T-cell (primary cell): ENCODE results near the gene MDH2. TPM values are rescaled to one million over a fixed set of nuclear protein-coding genes. Genes with fewer than 3 reads are reported as not detected.
"Not testable (repeated sequence)": the region's sequence is repeated elsewhere in the genome, so short reads cannot be mapped to it uniquely, and the experiment has no call there.

ENCODE experiments used
- ATAC-seq, 4 experiments: fragments of 200-7000 bp in 3 of 4; fragments of 150-1000 bp in 1 of 4; cut with Tn5 transposase; replicated peaks in 1 of 4; 1 replicate in 3 of 4; 2 replicates in 1 of 4; pipeline ENCODE4 v1.10.0; 2021; ENCODE audit warnings: moderate library complexity in 3 of 4, mild to moderate bottlenecking in 2 of 4, moderate number of reproducible peaks in 1 of 4
- CTCF ChIA-PET, 2 donors: fragments of 300-600 bp; sonication (Branson Sonifier 250); formaldehyde crosslinking; loops; one replicate each; lab custom pipeline; 2022; ENCODE audit warnings: antibody characterized with exemption in 2 of 2; lab: Charles Lee
- POLR2A ChIA-PET, 2 donors: fragments of 300-600 bp; sonication (Branson Sonifier 250); formaldehyde crosslinking; loops; one replicate each; lab custom pipeline; 2022; ENCODE audit warnings: antibody characterized with exemption in 2 of 2; lab: Charles Lee
- DNase-seq, 35 experiments: peaks; one replicate each; pipeline versions ENCODE4 v3.0.0 to v3.0.0-alpha.2; 2013 to 2023
- H3K27ac ChIP-seq: one replicate; pipeline ENCODE4 v1.5.1; 2013; ENCODE audit warnings: low read length
- H3K27me3 ChIP-seq, 2 experiments: replicated peaks in 1 of 2; 1 replicate in 1 of 2; 2 replicates in 1 of 2; pipeline versions ENCODE4 v1.6.1 to v1.7.0; 2013; ENCODE audit warnings: low read length in 1 of 2, mixed read lengths in 1 of 2; ENCODE audit not compliant: control insufficient read depth in 2 of 2, insufficient read depth in 2 of 2; ENCODE audit errors: extremely low read depth in 1 of 2
- H3K36me3 ChIP-seq, 2 donors: 1 replicate in 1 of 2; 2 replicates in 1 of 2; pipeline versions ENCODE4 v1.6.1 to v1.7.0; 2013; ENCODE audit warnings: low read length in 1 of 2; ENCODE audit not compliant: control insufficient read depth in 2 of 2, insufficient read depth in 1 of 2; ENCODE audit errors: extremely low read depth in 1 of 2
- H3K4me1 ChIP-seq, 2 experiments: 1 replicate in 1 of 2; 2 replicates in 1 of 2; pipeline versions ENCODE4 v1.6.1 to v1.7.0; 2013; ENCODE audit warnings: low read length in 2 of 2, mixed read lengths in 1 of 2; ENCODE audit not compliant: insufficient read depth in 2 of 2, control insufficient read depth in 1 of 2; ENCODE audit errors: extremely low read depth in 1 of 2
- H3K4me3 ChIP-seq, 2 donors: 1 replicate in 1 of 2; 2 replicates in 1 of 2; pipeline versions ENCODE4 v1.5.1 to v1.7.0; 2013; ENCODE audit warnings: mild to moderate bottlenecking in 2 of 2, low read length in 1 of 2, moderate library complexity in 1 of 2; ENCODE audit not compliant: control insufficient read depth in 1 of 2; ENCODE audit errors: extremely low read depth in 1 of 2
- H3K9me3 ChIP-seq: 2 replicates; pipeline ENCODE4 v1.7.0; 2013
- H3K27ac Mint-ChIP-seq, 2 donors: one replicate each; pipeline ENCODE4 v1.8.0; 2020 to 2021; ENCODE audit warnings: mild to moderate bottlenecking in 2 of 2, mixed read lengths in 2 of 2
- H3K27me3 Mint-ChIP-seq, 2 donors: one replicate each; pipeline ENCODE4 v1.8.0; 2021 to 2022; ENCODE audit warnings: mixed read lengths in 2 of 2
- H3K36me3 Mint-ChIP-seq: one replicate; pipeline ENCODE4 v1.8.0; 2021; ENCODE audit warnings: mixed read lengths
- H3K4me1 Mint-ChIP-seq, 3 donors: one replicate each; pipeline ENCODE4 v1.8.0; 2020 to 2022; ENCODE audit warnings: mixed read lengths in 3 of 3, mild to moderate bottlenecking in 1 of 3
- H3K4me3 Mint-ChIP-seq, 3 donors: one replicate each; pipeline ENCODE4 v1.8.0; 2020 to 2022; ENCODE audit warnings: mild to moderate bottlenecking in 3 of 3, mixed read lengths in 3 of 3, moderate library complexity in 3 of 3
- H3K9me3 Mint-ChIP-seq, 3 donors: one replicate each; pipeline ENCODE4 v1.8.0; 2020 to 2022; ENCODE audit warnings: mixed read lengths in 3 of 3
- WGBS: methylation state at CpG from one replicate; pipeline ENCODE4 v1.1.5; 2013; ENCODE audit warnings: missing lambda C conversion rate; ENCODE audit not compliant: insufficient coverage; 5-methylcytosine and 5-hydroxymethylcytosine counted together
- total RNA-seq, 35 experiments: library from RNA in 6 of 35; stranded (reverse) in 6 of 35; fragments of 120-200 nt in 1 of 35; gene quantifications; one replicate each; pipeline versions ENCODE4 v1.2.1 to v1.2.4 and lab custom pipeline; 2013 to 2026

Gene MDH2, protein sequence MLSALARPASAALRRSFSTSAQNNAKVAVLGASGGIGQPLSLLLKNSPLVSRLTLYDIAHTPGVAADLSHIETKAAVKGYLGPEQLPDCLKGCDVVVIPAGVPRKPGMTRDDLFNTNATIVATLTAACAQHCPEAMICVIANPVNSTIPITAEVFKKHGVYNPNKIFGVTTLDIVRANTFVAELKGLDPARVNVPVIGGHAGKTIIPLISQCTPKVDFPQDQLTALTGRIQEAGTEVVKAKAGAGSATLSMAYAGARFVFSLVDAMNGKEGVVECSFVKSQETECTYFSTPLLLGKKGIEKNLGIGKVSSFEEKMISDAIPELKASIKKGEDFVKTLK
- total RNA-seq (100 to 1,000 TPM in 2 of 5 donors, 10 to 100 TPM in 3; 72.0 to 113 (median 93.6) TPM), total RNA-seq (lab: John Stamatoyannopoulos, UW) (45.5 to 197 (median 64.8) reads per million in 29 experiments)
- 62.0 TPM for total RNA-seq (2013)

DNA sequence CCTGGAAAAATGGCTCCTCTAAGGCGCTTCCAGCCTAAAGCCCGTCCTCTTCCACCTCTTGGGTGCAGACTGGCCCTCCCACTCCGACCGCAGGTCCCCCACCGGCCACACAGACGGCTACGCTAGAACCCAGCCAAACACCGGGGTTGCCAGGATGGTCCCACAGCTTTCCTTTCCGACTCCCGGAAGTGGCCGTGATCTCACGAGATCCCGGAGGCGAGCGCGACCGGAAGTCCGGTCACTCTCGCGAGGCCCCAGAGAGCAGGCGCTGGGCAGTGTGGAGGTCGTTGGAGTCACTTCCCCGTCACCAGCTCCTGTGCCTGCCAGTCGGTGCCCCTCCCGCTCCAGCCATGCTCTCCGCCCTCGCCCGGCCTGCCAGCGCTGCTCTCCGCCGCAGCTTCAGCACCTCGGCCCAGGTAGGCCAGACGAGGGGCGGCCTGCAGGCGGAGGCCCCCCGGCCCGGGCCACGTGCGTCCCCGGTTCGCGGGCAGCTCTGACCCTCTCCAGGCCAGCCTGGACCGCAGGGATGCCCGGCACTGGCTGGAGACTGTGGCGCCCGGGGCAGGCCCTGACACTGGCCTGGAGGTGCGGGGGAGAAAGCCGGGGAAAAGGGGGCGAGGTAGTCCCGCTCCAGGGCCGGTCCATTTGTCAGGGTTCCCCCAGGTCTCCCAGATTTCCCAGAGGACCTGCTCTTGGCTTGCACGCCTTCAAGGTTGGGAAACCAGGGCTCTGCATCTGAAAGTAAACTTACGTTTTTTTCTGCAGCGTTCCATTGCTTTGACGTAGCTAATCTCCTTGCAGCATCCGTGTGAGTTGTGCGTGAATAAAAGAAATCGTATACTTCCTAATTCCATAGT, at the start of gene MDH2, which contains the start of gene STYXL1:
MDH2 (plus strand) TSS at position 296 of the 857 bp plus-strand sequence; CDS start at position 351, 55 bp downstream.
STYXL1 (minus strand) TSS at position 190 of the 857 bp plus-strand sequence. CDS start 17,477 bp downstream, outside the sequence.
- DNase-seq (peak; percentile 69 to 90 (median 79)), ATAC-seq (peak; percentile 82 to 91 (median 90))
- peaks cover under 1 to 9% of the 10 kb centered on the region in 2 donors for H3K36me3 ChIP-seq
- peak within 1 kb of the TSS; percentile 94 to 99 (median 99) for H3K4me3 Mint-ChIP-seq
- under 1% methylated on average over 54 of the region's 58 CpGs for whole genome bisulfite sequencing
- no peaks in the 10 kb centered on the region for H3K27me3 ChIP-seq
- peak within 1 kb of the TSS; percentile 97 for H3K27ac Mint-ChIP-seq
- H3K9me3 ChIP-seq = no peaks in the 10 kb centered on the region
- H3K4me3 ChIP-seq = peak within 1 kb of the TSS; percentile 74 to 96
- peak within 1 kb of the TSS; percentile 75 for H3K27ac ChIP-seq
- peaks cover 5 to 58% of the 10 kb centered on the region in 2 experiments for H3K4me1 ChIP-seq
- peaks cover 21% of the 10 kb centered on the region for H3K36me3 Mint-ChIP-seq
- H3K4me1 Mint-ChIP-seq = peaks cover 42 to 61% (median 58%) of the 10 kb centered on the region in 3 donors
- no peaks in the 10 kb centered on the region for H3K27me3 Mint-ChIP-seq
- ChIA-PET CTCF (interaction anchor here in 1 of 2 donors (0.6 kb wide), 2 partner anchors 266 to 1433 kb away, joined by 4 to 5 read pairs; no protein-coding TSS in a partner anchor), POLR2A (interaction anchor here (0.6 to 1.1 kb wide), 5 partner anchors 8 to 623 kb away, joined by 3 to 7 read pairs (median 4); partner anchors contain the start of gene HSPB1 (in 1 of the 2))
- H3K9me3 Mint-ChIP-seq = no peaks in the 10 kb centered on the region

DNA sequence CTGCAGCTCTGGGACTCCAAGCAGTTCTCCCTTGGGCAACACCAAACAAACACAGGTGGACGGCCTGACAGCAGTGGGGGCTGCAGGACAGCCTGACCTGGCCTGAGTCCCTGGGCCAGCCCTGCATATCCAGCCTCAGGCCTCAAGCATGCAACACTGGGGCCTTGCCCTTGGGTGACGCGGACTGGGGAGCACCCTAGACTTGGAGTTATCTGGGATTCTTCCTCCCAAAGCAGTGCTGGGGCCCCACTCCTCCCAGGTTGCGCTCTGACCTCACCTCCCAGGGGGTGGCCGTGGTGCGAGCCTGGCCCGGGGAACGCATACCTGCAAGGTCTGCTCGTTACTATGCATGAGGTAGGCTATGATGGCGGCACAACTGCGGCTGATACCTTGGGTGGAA, 47.3 kb upstream of the MDH2 start:
- ChIA-PET POLR2A (no interaction called here), CTCF (no interaction called here)
- H3K27me3 Mint-ChIP-seq = no peaks in the 10 kb centered on the region
- H3K36me3 Mint-ChIP-seq = peaks cover 21% of the 10 kb centered on the region
- ATAC-seq (no peak), DNase-seq (no peak)
- WGBS = 97% methylated on average over 11 of the region's 11 CpGs
- Histone ChIP-seq H3K27me3 (no peaks in the 10 kb centered on the region), H3K4me1 (peaks cover 0 to 5% of the 10 kb centered on the region in 2 experiments), H3K27ac (no peak overlapping the region), H3K9me3 (no peaks in the 10 kb centered on the region), H3K4me3 (no peak overlapping the region), H3K36me3 (peaks cover 10 to 13% of the 10 kb centered on the region in 2 donors)
- H3K4me1 Mint-ChIP-seq = peaks cover 16 to 23% (median 22%) of the 10 kb centered on the region in 3 donors
- no peak overlapping the region for H3K4me3 Mint-ChIP-seq
- no peak overlapping the region for H3K27ac Mint-ChIP-seq
- no peaks in the 10 kb centered on the region for H3K9me3 Mint-ChIP-seq

DNA sequence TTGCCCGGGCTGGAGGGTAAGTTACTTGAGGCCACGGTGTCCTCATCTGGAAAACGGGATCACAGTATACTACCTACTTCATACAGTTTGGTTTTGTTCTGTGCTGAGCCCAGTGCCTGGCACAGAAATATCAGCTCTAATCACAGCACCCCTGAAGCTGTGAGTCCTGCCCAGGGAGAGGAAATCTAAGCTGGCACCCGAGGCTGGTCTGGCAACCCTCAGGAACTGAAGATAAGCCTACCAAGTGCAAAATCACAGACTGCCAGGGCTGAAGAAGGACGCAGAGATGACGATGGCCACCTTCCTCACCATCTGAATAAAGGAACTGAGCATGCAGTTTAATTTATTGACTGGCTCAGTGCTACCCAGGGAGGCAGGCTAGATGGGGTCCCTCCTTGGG, 45.8 kb upstream of the MDH2 start:
- H3K4me3 Mint-ChIP-seq = no peak overlapping the region
- 100% methylated on average over 1 of the region's 6 CpGs for WGBS
- H3K9me3 Mint-ChIP-seq = no peaks in the 10 kb centered on the region
- H3K4me3 ChIP-seq = no peak overlapping the region
- peaks cover 0 to 3% of the 10 kb centered on the region in 2 experiments for H3K4me1 ChIP-seq
- ChIA-PET CTCF (no interaction called here), POLR2A (no interaction called here)
- ATAC-seq (no peak), DNase-seq (no peak)
- no peaks in the 10 kb centered on the region for H3K27me3 ChIP-seq
- no peaks in the 10 kb centered on the region for H3K27me3 Mint-ChIP-seq
- no peak overlapping the region for H3K27ac Mint-ChIP-seq
- no peak overlapping the region for H3K27ac ChIP-seq
- peaks cover 7 to 12% (median 10%) of the 10 kb centered on the region in 3 donors for H3K4me1 Mint-ChIP-seq
- peaks cover 10 to 13% of the 10 kb centered on the region in 2 donors for H3K36me3 ChIP-seq
- H3K36me3 Mint-ChIP-seq = peaks cover 14% of the 10 kb centered on the region
- no peaks in the 10 kb centered on the region for H3K9me3 ChIP-seq

DNA sequence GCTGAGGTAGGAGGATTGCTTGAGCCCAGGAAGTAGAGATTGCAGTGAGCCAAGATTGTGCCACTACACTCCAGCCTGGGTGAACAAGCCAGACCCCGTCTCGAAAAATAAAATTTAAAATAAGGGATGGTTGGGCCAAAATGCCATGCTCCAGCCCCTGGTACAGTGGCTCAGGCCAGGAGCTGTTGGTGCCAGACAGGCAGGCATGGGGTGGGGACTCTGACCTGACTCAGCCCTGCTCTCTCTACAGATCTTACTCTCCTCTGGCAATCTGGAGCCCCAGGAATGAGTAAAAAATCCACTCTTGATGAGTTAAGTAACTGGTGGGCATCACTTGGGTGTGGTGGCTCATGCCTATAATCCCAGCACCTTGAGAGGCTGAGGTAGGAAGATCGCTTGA, 45.1 kb upstream of the MDH2 start:
- no peak for DNase-seq
- no peak overlapping the region for H3K27ac ChIP-seq
- H3K4me1 ChIP-seq = no peaks in the 10 kb centered on the region
- no peak overlapping the region for H3K27ac Mint-ChIP-seq
- CTCF ChIA-PET = no interaction called here
- ATAC-seq = no peak
- H3K9me3 ChIP-seq = no peaks in the 10 kb centered on the region
- H3K4me3 ChIP-seq = no peak overlapping the region
- POLR2A ChIA-PET = no interaction called here
- H3K27me3 Mint-ChIP-seq = no peaks in the 10 kb centered on the region
- H3K4me3 Mint-ChIP-seq = no peak overlapping the region
- H3K36me3 ChIP-seq = peaks cover 10 to 13% of the 10 kb centered on the region in 2 donors
- H3K4me1 Mint-ChIP-seq = peaks cover 1 to 5% (median 4%) of the 10 kb centered on the region in 3 donors
- WGBS = 100% methylated on average over 2 of the region's 3 CpGs
- H3K36me3 Mint-ChIP-seq = peaks cover 14% of the 10 kb centered on the region
- no peaks in the 10 kb centered on the region for H3K9me3 Mint-ChIP-seq
- no peaks in the 10 kb centered on the region for H3K27me3 ChIP-seq

DNA sequence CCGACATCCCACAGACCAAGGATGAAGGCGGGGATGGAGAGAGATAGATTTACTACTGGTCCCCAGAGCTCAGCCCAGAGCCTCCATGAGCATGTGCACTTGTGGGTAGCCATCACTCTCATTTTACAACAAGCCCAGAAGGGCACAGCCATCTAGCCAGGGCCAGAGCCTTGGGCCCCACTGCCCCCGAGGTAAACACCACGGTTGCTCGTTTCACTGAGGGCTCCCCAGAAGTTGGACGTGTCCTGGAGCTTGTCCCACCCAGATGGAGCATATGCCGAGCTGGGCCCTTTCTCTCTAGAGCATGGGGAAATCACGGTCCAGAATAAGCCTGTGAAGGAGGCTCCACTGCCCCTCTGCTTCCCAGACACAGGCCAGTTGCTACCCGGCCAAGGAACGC, 44.6 kb upstream of the MDH2 start:
- no peak overlapping the region for H3K27ac Mint-ChIP-seq
- Histone ChIP-seq H3K27me3 (no peaks in the 10 kb centered on the region), H3K9me3 (no peaks in the 10 kb centered on the region), H3K4me1 (peaks cover 0 to 2% of the 10 kb centered on the region in 2 experiments), H3K36me3 (peaks cover 10 to 13% of the 10 kb centered on the region in 2 donors), H3K27ac (no peak overlapping the region), H3K4me3 (no peak overlapping the region)
- H3K9me3 Mint-ChIP-seq = no peaks in the 10 kb centered on the region
- ChIA-PET POLR2A (no interaction called here), CTCF (no interaction called here)
- ATAC-seq (no peak), DNase-seq (no peak)
- peaks cover 14% of the 10 kb centered on the region for H3K36me3 Mint-ChIP-seq
- peaks cover 5 to 7% (median 7%) of the 10 kb centered on the region in 3 donors for H3K4me1 Mint-ChIP-seq
- WGBS = 92% methylated on average over 7 of the region's 10 CpGs
- H3K4me3 Mint-ChIP-seq = no peak overlapping the region
- no peaks in the 10 kb centered on the region for H3K27me3 Mint-ChIP-seq

DNA sequence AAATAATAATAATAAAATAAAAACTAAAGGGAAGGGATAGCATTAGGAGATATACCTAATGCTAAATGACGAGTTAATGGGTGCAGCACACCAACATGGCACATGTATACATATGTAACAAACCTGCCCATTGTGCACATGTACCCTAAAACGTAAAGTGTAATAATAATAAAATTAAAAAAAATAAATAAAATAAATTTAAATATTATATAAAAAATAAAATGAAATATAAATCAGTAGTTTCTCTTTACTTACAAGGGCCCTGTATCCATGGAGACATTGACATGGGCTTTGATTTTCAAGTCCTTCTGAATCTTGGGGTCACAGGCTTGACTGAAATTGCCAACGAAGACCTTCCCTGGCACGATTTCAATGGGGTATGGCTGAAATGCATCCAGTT, 42.9 kb upstream of the MDH2 start:
- DNase-seq, H3K27ac Mint-ChIP-seq, ATAC-seq, H3K9me3 ChIP-seq, H3K4me3 ChIP-seq, POLR2A ChIA-PET, H3K9me3 Mint-ChIP-seq, CTCF ChIA-PET, H3K27me3 Mint-ChIP-seq, H3K27ac ChIP-seq, H3K27me3 ChIP-seq, H3K4me3 Mint-ChIP-seq: not testable (repeated sequence)
- Histone ChIP-seq H3K4me1 (peaks cover 5 to 19% of the 10 kb centered on the region in 2 experiments), H3K36me3 (peaks cover 10 to 13% of the 10 kb centered on the region in 2 donors)
- WGBS = 50% methylated on average over 1 of the region's 4 CpGs
- Mint-ChIP-seq H3K36me3 (peaks cover 14% of the 10 kb centered on the region), H3K4me1 (peaks cover 20 to 21% (median 20%) of the 10 kb centered on the region in 3 donors)
